ENCODE measurements around the gene SEMA6D.

Gene SEMA6D

GRCh38 chr15:47673232-47673761 is 44.0 kb upstream of the SEMA6D start:
- H3K4me3 ChIP-seq (ENCODE audit: low read depth in 1 of 2, low read length in 2 of 2): no peak overlapping the region
- ATAC-seq (ENCODE audit: insufficient read depth, low read depth): no peak
- DNase-seq: no peak

GRCh38 chr15:47674586-47675232 is 42.6 kb upstream of the SEMA6D start:
- Histone ChIP-seq H3K9ac (ENCODE audit: low read depth, low read length) (no peak overlapping the region), H3K4me2 (ENCODE audit: insufficient read depth, low read length) (no peak overlapping the region), H2AFZ (ENCODE audit: low read depth, low read length) (no peak overlapping the region), H3K4me3 (ENCODE audit: low read depth in 1 of 2, low read length in 2 of 2) (no peak overlapping the region), H3K36me3 (ENCODE audit: insufficient read depth, low read length) (no peaks in the 10 kb centered on the region), H3K9me3 (ENCODE audit: insufficient read depth, low read length, severe bottlenecking) (no peaks in the 10 kb centered on the region), H3K79me2 (ENCODE audit: insufficient read depth, low read length) (no peaks in the 10 kb centered on the region), H3K4me1 (ENCODE audit: insufficient read depth, low read length) (no peaks in the 10 kb centered on the region), H4K20me1 (ENCODE audit: insufficient read depth, low read length) (no peaks in the 10 kb centered on the region), H3K27me3 (ENCODE audit: insufficient read depth, low read length, poor library complexity) (no peaks in the 10 kb centered on the region), H3K27ac (ENCODE audit: low read length) (no peak overlapping the region)
- no peak for ATAC-seq (ENCODE audit: insufficient read depth, low read depth)
- DNase-seq: no peak
- no peak for TF ChIP-seq CTCF (IDR thresholded peaks at IDR 0.05; ENCODE audit: borderline replicate concordance, extremely low read depth, low read length, poor library complexity, severe bottlenecking)
- no peak for TF ChIP-seq EZH2 (IDR thresholded peaks at IDR 0.05; ENCODE audit: borderline replicate concordance, low read depth, low read length, severe bottlenecking)

More at GRCh38 chr15:47673232-47673761, 44.0 kb upstream of the SEMA6D start:
- TF ChIP-seq EZH2 (IDR thresholded peaks at IDR 0.05; ENCODE audit: borderline replicate concordance, low read depth, low read length, severe bottlenecking): no peak
- TF ChIP-seq CTCF (IDR thresholded peaks at IDR 0.05; ENCODE audit: borderline replicate concordance, extremely low read depth, low read length, poor library complexity, severe bottlenecking): no peak
- H2AFZ ChIP-seq (ENCODE audit: low read depth, low read length): no peak overlapping the region
- no peaks in the 10 kb centered on the region for H3K4me1 ChIP-seq (ENCODE audit: insufficient read depth, low read length)
- no peaks in the 10 kb centered on the region for H3K79me2 ChIP-seq (ENCODE audit: insufficient read depth, low read length)
- no peak overlapping the region for H3K4me2 ChIP-seq (ENCODE audit: insufficient read depth, low read length)
- H3K27ac ChIP-seq (ENCODE audit: low read length): no peak overlapping the region
- H3K9me3 ChIP-seq (ENCODE audit: insufficient read depth, low read length, severe bottlenecking): no peaks in the 10 kb centered on the region
- no peaks in the 10 kb centered on the region for H4K20me1 ChIP-seq (ENCODE audit: insufficient read depth, low read length)
- no peaks in the 10 kb centered on the region for H3K27me3 ChIP-seq (ENCODE audit: insufficient read depth, low read length, poor library complexity)
- H3K36me3 ChIP-seq (ENCODE audit: insufficient read depth, low read length): no peaks in the 10 kb centered on the region
- H3K9ac ChIP-seq (ENCODE audit: low read depth, low read length): no peak overlapping the region

GRCh38 chr15:47675735-47676134 is 41.6 kb upstream of the SEMA6D start:
- H3K4me1 ChIP-seq (ENCODE audit: insufficient read depth, low read length): no peaks in the 10 kb centered on the region
- no peak overlapping the region for H2AFZ ChIP-seq (ENCODE audit: low read depth, low read length)
- no peak for TF ChIP-seq CTCF (IDR thresholded peaks at IDR 0.05; ENCODE audit: borderline replicate concordance, extremely low read depth, low read length, poor library complexity, severe bottlenecking)
- no peak for TF ChIP-seq EZH2 (IDR thresholded peaks at IDR 0.05; ENCODE audit: borderline replicate concordance, low read depth, low read length, severe bottlenecking)
- no peaks in the 10 kb centered on the region for H3K27me3 ChIP-seq (ENCODE audit: insufficient read depth, low read length, poor library complexity)
- H3K4me2 ChIP-seq (ENCODE audit: insufficient read depth, low read length): no peak overlapping the region
- no peaks in the 10 kb centered on the region for H3K9me3 ChIP-seq (ENCODE audit: insufficient read depth, low read length, severe bottlenecking)
- H3K79me2 ChIP-seq (ENCODE audit: insufficient read depth, low read length): no peaks in the 10 kb centered on the region
- H3K27ac ChIP-seq (ENCODE audit: low read length): no peak overlapping the region
- H3K4me3 ChIP-seq (ENCODE audit: low read depth in 1 of 2, low read length in 2 of 2): no peak overlapping the region
- no peaks in the 10 kb centered on the region for H3K36me3 ChIP-seq (ENCODE audit: insufficient read depth, low read length)
- H4K20me1 ChIP-seq (ENCODE audit: insufficient read depth, low read length): no peaks in the 10 kb centered on the region
- no peak for ATAC-seq (ENCODE audit: insufficient read depth, low read depth)
- DNase-seq: no peak
- H3K9ac ChIP-seq (ENCODE audit: low read depth, low read length): no peak overlapping the region

All from DND-41 (cell line).